ENCODE data around the gene NUDCD2. TPM values are rescaled to one million over a fixed set of nuclear protein-coding genes. Genes with fewer than 3 reads are reported as not detected.

Gene NUDCD2
- total RNA-seq, 5 donors from 2014 or later (not counting 1 experiment from before 2014, with no cell fraction given), result 18.9 to 29.9 (median 29.3) TPM

GRCh38 chr5:163445345-163445744 is 14.6 kb downstream of the NUDCD2 start:
- Mint-ChIP-seq H3K4me1 (peaks cover 8 to 23% (median 22%) of the 10 kb centered on the region in 3 donors), H3K4me3 (no peak overlapping the region), H3K9me3 (no peaks in the 10 kb centered on the region), H3K27ac (no peak overlapping the region), H3K36me3 (peaks cover 50% of the 10 kb centered on the region), H3K27me3 (no peaks in the 10 kb centered on the region)
- no CpG with 5 or more reads among the region's 6 CpGs for WGBS (ENCODE audit: insufficient coverage)
- Histone ChIP-seq H3K27me3 (replicated peaks in 1 of 2; ENCODE audit: control insufficient read depth in 2 of 2, extremely low read depth in 1 of 2, insufficient read depth in 2 of 2, low read length in 1 of 2) (no peaks in the 10 kb centered on the region), H3K4me3 (ENCODE audit: control insufficient read depth in 1 of 2, extremely low read depth in 1 of 2, low read length in 1 of 2) (no peak overlapping the region), H3K9me3 (no peaks in the 10 kb centered on the region), H3K4me1 (ENCODE audit: control insufficient read depth in 1 of 2, extremely low read depth in 1 of 2, insufficient read depth in 2 of 2, low read length in 2 of 2) (no peaks in the 10 kb centered on the region), H3K27ac (ENCODE audit: low read length) (no peak overlapping the region), H3K36me3 (ENCODE audit: control insufficient read depth in 2 of 2, extremely low read depth in 1 of 2, insufficient read depth in 1 of 2, low read length in 1 of 2) (peaks cover 3 to 63% of the 10 kb centered on the region in 2 donors)
- ATAC-seq (replicated peaks in 1 of 4) (no peak), DNase-seq (no peak)
- POLR2A ChIA-PET, result interaction anchor here in 1 of 2 donors (0.6 to 0.8 kb wide), 2 partner anchors 15 to 60 kb away, joined by 3 read pairs; partner anchors contain the start of genes HMMR, MAT2B and NUDCD2
- CTCF ChIA-PET, result interaction anchor here in 1 of 2 donors (0.9 kb wide), 1 partner anchor 16 kb away, joined by 6 read pairs; the partner anchor contains the start of gene HMMR

- ChIA-PET CTCF (no interaction called here), POLR2A (no interaction called here)
- Histone ChIP-seq H3K4me3 (ENCODE audit: control insufficient read depth in 1 of 2, extremely low read depth in 1 of 2, low read length in 1 of 2) (no peak overlapping the region), H3K4me1 (ENCODE audit: control insufficient read depth in 1 of 2, extremely low read depth in 1 of 2, insufficient read depth in 2 of 2, low read length in 2 of 2) (peaks cover 0 to 2% of the 10 kb centered on the region in 2 experiments), H3K27ac (ENCODE audit: low read length) (no peak overlapping the region), H3K27me3 (replicated peaks in 1 of 2; ENCODE audit: control insufficient read depth in 2 of 2, extremely low read depth in 1 of 2, insufficient read depth in 2 of 2, low read length in 1 of 2) (no peaks in the 10 kb centered on the region), H3K9me3 (no peaks in the 10 kb centered on the region), H3K36me3 (ENCODE audit: control insufficient read depth in 2 of 2, extremely low read depth in 1 of 2, insufficient read depth in 1 of 2, low read length in 1 of 2) (peaks cover 3 to 64% of the 10 kb centered on the region in 2 donors)
- H3K27ac Mint-ChIP-seq, result peak overlapping the region; percentile 4 to 23
- H3K36me3 Mint-ChIP-seq, result peaks cover 52% of the 10 kb centered on the region
- H3K4me3 Mint-ChIP-seq, result no peak overlapping the region
- H3K27me3 Mint-ChIP-seq, result no peaks in the 10 kb centered on the region
- ATAC-seq (replicated peaks in 1 of 4) (no peak), DNase-seq (no peak)
- H3K4me1 Mint-ChIP-seq, result peaks cover 16 to 32% (median 29%) of the 10 kb centered on the region in 3 donors
- no peaks in the 10 kb centered on the region for H3K9me3 Mint-ChIP-seq
- no CpG with 5 or more reads among the region's 1 CpG for WGBS (ENCODE audit: insufficient coverage)
Measured at GRCh38 chr5:163444526-163444925, 15.4 kb downstream of the NUDCD2 start.

- Histone ChIP-seq H3K27me3 (replicated peaks in 1 of 2; ENCODE audit: control insufficient read depth in 2 of 2, extremely low read depth in 1 of 2, insufficient read depth in 2 of 2, low read length in 1 of 2) (no peaks in the 10 kb centered on the region), H3K27ac (ENCODE audit: low read length) (no peak overlapping the region), H3K9me3 (no peaks in the 10 kb centered on the region), H3K4me1 (ENCODE audit: control insufficient read depth in 1 of 2, extremely low read depth in 1 of 2, insufficient read depth in 2 of 2, low read length in 2 of 2) (peaks cover 16 to 18% of the 10 kb centered on the region in 2 experiments), H3K36me3 (ENCODE audit: control insufficient read depth in 2 of 2, extremely low read depth in 1 of 2, insufficient read depth in 1 of 2, low read length in 1 of 2) (peaks cover 3 to 44% of the 10 kb centered on the region in 2 donors), H3K4me3 (ENCODE audit: control insufficient read depth in 1 of 2, extremely low read depth in 1 of 2, low read length in 1 of 2) (no peak overlapping the region)
- ChIA-PET CTCF (interaction anchor here in 1 of 2 donors (1.4 to 5.7 kb wide), 4 partner anchors 8 to 32 kb away, joined by 5 to 55 read pairs (median 6); partner anchors contain the start of genes HMMR and NUDCD2), POLR2A (interaction anchor here in 1 of 2 donors (2.0 kb wide), 1 partner anchor 18 kb away, joined by 14 read pairs; the partner anchor contains the start of genes HMMR and NUDCD2)
- no peaks in the 10 kb centered on the region for H3K27me3 Mint-ChIP-seq
- ATAC-seq (replicated peaks in 1 of 4), result no peak
- H3K27ac Mint-ChIP-seq, result peak overlapping the region; percentile 10 to 59
- H3K4me1 Mint-ChIP-seq, result peaks cover 38 to 52% (median 52%) of the 10 kb centered on the region in 3 donors
- WGBS (ENCODE audit: insufficient coverage), result no CpG with 5 or more reads among the region's 3 CpGs
- no peaks in the 10 kb centered on the region for H3K9me3 Mint-ChIP-seq
- no peak overlapping the region for H3K4me3 Mint-ChIP-seq
- H3K36me3 Mint-ChIP-seq, result peaks cover 25% of the 10 kb centered on the region
- no peak for DNase-seq
Measured at GRCh38 chr5:163440954-163441353, 18.9 kb downstream of the NUDCD2 start.

- Mint-ChIP-seq H3K27me3 (no peaks in the 10 kb centered on the region), H3K27ac (peak overlapping the region; percentile 76 to 78), H3K4me1 (peaks cover 38 to 48% (median 48%) of the 10 kb centered on the region in 3 donors), H3K9me3 (no peaks in the 10 kb centered on the region), H3K4me3 (peak overlapping the region; percentile 88 to 89 (median 89)), H3K36me3 (peaks cover 22% of the 10 kb centered on the region)
- Histone ChIP-seq H3K36me3 (ENCODE audit: control insufficient read depth in 2 of 2, extremely low read depth in 1 of 2, insufficient read depth in 1 of 2, low read length in 1 of 2) (peaks cover 3 to 31% of the 10 kb centered on the region in 2 donors), H3K27me3 (replicated peaks in 1 of 2; ENCODE audit: control insufficient read depth in 2 of 2, extremely low read depth in 1 of 2, insufficient read depth in 2 of 2, low read length in 1 of 2) (no peaks in the 10 kb centered on the region), H3K9me3 (no peaks in the 10 kb centered on the region), H3K4me1 (ENCODE audit: control insufficient read depth in 1 of 2, extremely low read depth in 1 of 2, insufficient read depth in 2 of 2, low read length in 2 of 2) (peaks cover 16 to 18% of the 10 kb centered on the region in 2 experiments), H3K4me3 (ENCODE audit: control insufficient read depth in 1 of 2, extremely low read depth in 1 of 2, low read length in 1 of 2) (no peak overlapping the region), H3K27ac (ENCODE audit: low read length) (no peak overlapping the region)
- no peak for ATAC-seq (replicated peaks in 1 of 4)
- CTCF ChIA-PET, result interaction anchor here (0.6 to 5.7 kb wide), 2 partner anchors 22 to 41 kb away, joined by 3 to 55 read pairs; partner anchors contain the start of genes HMMR (in 1 of the 2) and NUDCD2 (in 1 of the 2)
- DNase-seq, result peak in 1 of 35 experiments; percentile 9
- WGBS (ENCODE audit: insufficient coverage), result 14% methylated on average over 1 of the region's 2 CpGs
- POLR2A ChIA-PET, result no interaction called here
Measured at GRCh38 chr5:163439092-163439425, 20.8 kb downstream of the NUDCD2 start.

DNA sequence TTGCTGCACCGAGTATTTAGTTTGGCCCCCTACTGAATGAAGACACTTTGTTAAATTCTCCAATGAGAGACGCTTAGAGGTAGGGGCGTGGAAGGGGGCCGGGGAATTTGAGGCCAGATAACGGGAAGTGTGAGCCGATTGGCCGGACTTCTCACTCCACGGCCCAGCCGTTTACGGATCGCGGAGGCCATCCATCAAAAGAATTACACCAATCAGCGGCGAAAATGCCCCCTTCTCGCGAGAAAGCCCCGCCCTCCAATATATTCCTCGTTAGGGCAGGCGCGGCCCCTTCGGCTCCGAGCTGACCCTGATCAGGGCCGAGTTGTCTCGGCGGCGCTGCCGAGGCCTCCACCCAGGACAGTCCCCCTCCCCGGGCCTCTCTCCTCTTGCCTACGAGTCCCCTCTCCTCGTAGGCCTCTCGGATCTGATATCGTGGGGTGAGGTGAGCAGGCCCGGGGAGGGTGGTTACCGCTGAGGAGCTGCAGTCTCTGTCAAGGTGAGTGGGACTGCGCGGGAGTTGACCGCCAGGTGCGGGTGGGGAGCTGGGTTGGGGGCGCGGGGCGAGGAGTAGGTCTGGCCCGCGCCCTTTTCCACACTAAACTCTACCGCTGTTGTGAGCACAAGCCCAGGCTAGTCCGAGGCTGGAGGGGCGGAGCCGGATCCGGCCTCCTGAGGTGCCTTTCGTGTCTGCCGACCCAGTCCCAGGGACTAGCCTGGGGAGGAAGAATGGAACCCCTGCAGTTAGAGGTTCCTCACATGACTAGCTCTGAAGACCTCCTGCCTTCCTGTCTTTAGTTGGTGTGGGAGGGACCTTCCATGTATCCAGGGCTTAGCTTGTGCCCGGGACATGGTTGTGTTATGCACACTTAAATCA is 22.4 kb downstream of the NUDCD2 start, which contains the start of gene CCNG1:
TSS of gene CCNG1 (plus strand) at position 287 of the 874 bp plus-strand sequence. CDS start 1,662 bp downstream, outside the sequence.
- peak within 1 kb of the TSS; percentile 90 to 95 for H3K27ac Mint-ChIP-seq
- H3K4me1 ChIP-seq (ENCODE audit: control insufficient read depth in 1 of 2, extremely low read depth in 1 of 2, insufficient read depth in 2 of 2, low read length in 2 of 2), result peaks cover 16 to 18% of the 10 kb centered on the region in 2 experiments
- under 1% methylated on average over 29 of the region's 51 CpGs for WGBS (ENCODE audit: insufficient coverage)
- H3K9me3 ChIP-seq, result no peaks in the 10 kb centered on the region
- H3K36me3 ChIP-seq (ENCODE audit: control insufficient read depth in 2 of 2, extremely low read depth in 1 of 2, insufficient read depth in 1 of 2, low read length in 1 of 2), result peaks cover 3 to 21% of the 10 kb centered on the region in 2 donors
- peak within 1 kb of the TSS; percentile 93 to 98 for H3K4me3 ChIP-seq (ENCODE audit: control insufficient read depth in 1 of 2, extremely low read depth in 1 of 2, low read length in 1 of 2)
- ATAC-seq (replicated peaks in 1 of 4) (peak; percentile 95 to 97 (median 96)), DNase-seq (peak; percentile 75 to 93 (median 83))
- peak within 1 kb of the TSS; percentile 88 to 89 (median 89) for H3K4me3 Mint-ChIP-seq
- CTCF ChIA-PET, result interaction anchor here (0.9 to 5.7 kb wide), 8 partner anchors 12 to 68 kb away, joined by 4 to 55 read pairs (median 6); partner anchors contain the start of genes NUDCD2 (in 2 of the 2), HMMR (in 1 of the 2) and MAT2B (in 1 of the 2)
- H3K27me3 Mint-ChIP-seq, result no peaks in the 10 kb centered on the region
- H3K9me3 Mint-ChIP-seq, result no peaks in the 10 kb centered on the region
- peaks cover 38 to 48% (median 46%) of the 10 kb centered on the region in 3 donors for H3K4me1 Mint-ChIP-seq
- H3K36me3 Mint-ChIP-seq, result peaks cover 18% of the 10 kb centered on the region
- peak within 1 kb of the TSS; percentile 87 for H3K27ac ChIP-seq (ENCODE audit: low read length)
- H3K27me3 ChIP-seq (replicated peaks in 1 of 2; ENCODE audit: control insufficient read depth in 2 of 2, extremely low read depth in 1 of 2, insufficient read depth in 2 of 2, low read length in 1 of 2), result no peaks in the 10 kb centered on the region
- POLR2A ChIA-PET, result interaction anchor here (0.6 to 1.4 kb wide), 6 partner anchors 10 to 24 kb away, joined by 3 to 10 read pairs (median 8); partner anchors contain the start of genes HMMR (in 1 of the 2) and NUDCD2 (in 1 of the 2)

DNA sequence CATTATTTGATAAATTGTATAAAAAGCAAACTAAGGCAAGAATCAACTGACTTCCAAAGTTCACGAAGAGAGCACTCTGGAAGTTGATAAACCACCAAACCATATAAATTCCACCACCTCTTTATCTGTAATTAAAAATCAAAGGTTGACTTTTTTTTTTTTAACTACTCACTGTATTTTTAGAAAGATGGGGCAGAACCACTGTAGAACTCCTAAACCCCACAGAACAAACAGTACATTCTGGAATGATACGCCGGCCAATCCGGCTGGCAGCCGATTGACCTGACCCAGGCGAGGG is 22.9 kb downstream of the NUDCD2 start:
- Histone ChIP-seq H3K36me3 (ENCODE audit: control insufficient read depth in 2 of 2, extremely low read depth in 1 of 2, insufficient read depth in 1 of 2, low read length in 1 of 2) (peaks cover 0 to 17% of the 10 kb centered on the region in 2 donors), H3K9me3 (no peaks in the 10 kb centered on the region), H3K4me3 (ENCODE audit: control insufficient read depth in 1 of 2, extremely low read depth in 1 of 2, low read length in 1 of 2) (peak overlapping the region; percentile 93 to 98), H3K27ac (ENCODE audit: low read length) (peak overlapping the region; percentile 87), H3K4me1 (ENCODE audit: control insufficient read depth in 1 of 2, extremely low read depth in 1 of 2, insufficient read depth in 2 of 2, low read length in 2 of 2) (peaks cover 16 to 18% of the 10 kb centered on the region in 2 experiments), H3K27me3 (replicated peaks in 1 of 2; ENCODE audit: control insufficient read depth in 2 of 2, extremely low read depth in 1 of 2, insufficient read depth in 2 of 2, low read length in 1 of 2) (no peaks in the 10 kb centered on the region)
- Mint-ChIP-seq H3K9me3 (no peaks in the 10 kb centered on the region), H3K4me1 (peaks cover 38 to 46% (median 45%) of the 10 kb centered on the region in 3 donors), H3K27me3 (no peaks in the 10 kb centered on the region), H3K4me3 (peak overlapping the region; percentile 88 to 89 (median 89)), H3K27ac (peak overlapping the region; percentile 90 to 95), H3K36me3 (peaks cover 12% of the 10 kb centered on the region)
- ChIA-PET CTCF (interaction anchor here in 1 of 2 donors (1.4 kb wide), 1 partner anchor 36 kb away, joined by 6 read pairs; no protein-coding TSS in a partner anchor), POLR2A (no interaction called here)
- no peak for ATAC-seq (replicated peaks in 1 of 4)
- WGBS (ENCODE audit: insufficient coverage), result 0% methylated on average over 3 of the region's 6 CpGs
- DNase-seq, result no peak
